CD14-positive monocyte (primary cell): ENCODE data around the gene SNX8. TPM values are rescaled to one million over a fixed set of nuclear protein-coding genes. Genes with fewer than 3 reads are reported as not detected.

Experiments used
- DNase-seq, 3 donors: peaks; one replicate each; pipeline ENCODE4 v3.0.0-alpha.2; 2011 to 2022
- H2AFZ ChIP-seq: 2 replicates; pipeline ENCODE4 v1.6.0; 2012; ENCODE audit warnings: mild to moderate bottlenecking, low read depth, low read length, inconsistent platforms; ENCODE audit not compliant: insufficient read depth, poor library complexity, severe bottlenecking
- H3K27ac ChIP-seq, 2 donors: 1 replicate in 1 of 2; 2 replicates in 1 of 2; pipeline ENCODE4 v1.5.1; 2012 to 2013; ENCODE audit warnings: low read length in 2 of 2, control low read depth in 1 of 2, inconsistent platforms in 1 of 2, low read depth in 1 of 2, mild to moderate bottlenecking in 1 of 2
- H3K27me3 ChIP-seq, 2 donors: one replicate each; pipeline versions ENCODE4 v1.6.0 to v1.6.1; 2011 to 2013; ENCODE audit warnings: low read length in 2 of 2; ENCODE audit not compliant: control insufficient read depth in 2 of 2, insufficient read depth in 2 of 2
- H3K36me3 ChIP-seq, 2 donors: replicated peaks in 1 of 2; 1 replicate in 1 of 2; 2 replicates in 1 of 2; pipeline versions ENCODE4 v1.5.1 to v1.6.1; 2012 to 2013; ENCODE audit warnings: low read length in 2 of 2, control low read depth in 1 of 2, inconsistent platforms in 1 of 2, mild to moderate bottlenecking in 1 of 2; ENCODE audit not compliant: insufficient read depth in 2 of 2, control insufficient read depth in 1 of 2
- H3K4me1 ChIP-seq, 2 donors: 1 replicate in 1 of 2; 2 replicates in 1 of 2; pipeline versions ENCODE4 v1.5.1 to v1.6.1; 2012 to 2013; ENCODE audit warnings: low read length in 2 of 2, control low read depth in 1 of 2, inconsistent platforms in 1 of 2, mild to moderate bottlenecking in 1 of 2, moderate library complexity in 1 of 2; ENCODE audit not compliant: insufficient read depth in 2 of 2, control insufficient read depth in 1 of 2
- H3K4me2 ChIP-seq: replicated peaks from 2 replicates; pipeline ENCODE3; 2012; ENCODE audit warnings: low read length, moderate library complexity, mild to moderate bottlenecking; ENCODE audit not compliant: poor library complexity, severe bottlenecking; ENCODE audit errors: extremely low read depth
- H3K4me3 ChIP-seq, 3 experiments: fragments of 200-600 bp in 1 of 3; sonication (generic) in 1 of 3; replicated peaks in 1 of 3; 1 replicate in 2 of 3; 2 replicates in 1 of 3; pipeline ENCODE4 v1.5.1; 2011 to 2013; ENCODE audit warnings: low read length in 3 of 3, mild to moderate bottlenecking in 3 of 3, control low read depth in 2 of 3, low read depth in 2 of 3, inconsistent platforms in 1 of 3, moderate library complexity in 1 of 3
- H3K79me2 ChIP-seq: 2 replicates; pipeline ENCODE4 v1.6.0; 2012; ENCODE audit warnings: mild to moderate bottlenecking, control low read depth, inconsistent platforms, low read length, moderate library complexity; ENCODE audit not compliant: insufficient read depth
- H3K9ac ChIP-seq: 2 replicates; pipeline ENCODE4 v1.6.0; 2017; ENCODE audit warnings: low read length, mild to moderate bottlenecking; ENCODE audit not compliant: insufficient read depth, poor library complexity, severe bottlenecking
- H3K9me3 ChIP-seq, 2 donors: replicated peaks in 1 of 2; 1 replicate in 1 of 2; 2 replicates in 1 of 2; pipeline versions ENCODE4 v1.5.1 to v1.6.1; 2012 to 2013; ENCODE audit warnings: low read length in 2 of 2, control low read depth in 1 of 2; ENCODE audit not compliant: control insufficient read depth in 1 of 2, insufficient read depth in 1 of 2
- H4K20me1 ChIP-seq: 2 replicates; pipeline ENCODE4 v1.6.0; 2012; ENCODE audit warnings: mild to moderate bottlenecking, low read length, control low read depth, moderate library complexity; ENCODE audit not compliant: insufficient read depth
- H3K27ac Mint-ChIP-seq, 7 donors: one replicate each; pipeline ENCODE4 v1.8.0; 2020; ENCODE audit warnings: mild to moderate bottlenecking in 7 of 7, mixed read lengths in 7 of 7, moderate library complexity in 6 of 7, inconsistent platforms in 2 of 7
- H3K27me3 Mint-ChIP-seq, 3 donors: one replicate each; pipeline ENCODE4 v1.8.0; 2021 to 2022; ENCODE audit warnings: low read depth in 3 of 3, mild to moderate bottlenecking in 3 of 3, mixed read lengths in 3 of 3, moderate library complexity in 3 of 3, inconsistent platforms in 1 of 3
- H3K36me3 Mint-ChIP-seq, 2 donors: one replicate each; pipeline ENCODE4 v1.8.0; 2020; ENCODE audit warnings: mixed read lengths in 2 of 2, inconsistent platforms in 1 of 2, mild to moderate bottlenecking in 1 of 2
- H3K4me1 Mint-ChIP-seq: one replicate; pipeline ENCODE4 v1.8.0; 2020; ENCODE audit warnings: mild to moderate bottlenecking, mixed read lengths
- H3K4me3 Mint-ChIP-seq, 2 donors: one replicate each; pipeline ENCODE4 v1.8.0; 2020; ENCODE audit warnings: mild to moderate bottlenecking in 2 of 2, mixed read lengths in 2 of 2, moderate library complexity in 1 of 2
- H3K9me3 Mint-ChIP-seq, 7 donors: one replicate each; pipeline ENCODE4 v1.8.0; 2020 to 2022; ENCODE audit warnings: mixed read lengths in 7 of 7, mild to moderate bottlenecking in 6 of 7, moderate library complexity in 6 of 7, inconsistent platforms in 2 of 7
- WGBS: methylation state at CpG from one replicate; pipeline ENCODE4 v1.1.5; 2013; ENCODE audit warnings: missing lambda C conversion rate; ENCODE audit not compliant: insufficient coverage; 5-methylcytosine and 5-hydroxymethylcytosine counted together
- intact Hi-C, 2 donors: fragments of 100-400 bp; cut with micrococcal nuclease; formaldehyde crosslinking; loops; one replicate each; pipeline versions ENCODE4 v1.15.0 to v1.15.1; 2023
- polyA plus RNA-seq, 3 donors: library from polyadenylated mRNA; depleted of rRNA in 1 of 3; unstranded in 2 of 3; stranded (reverse) in 1 of 3; fragments of 300-500 nt in 2 of 3; fragments of >200 nt in 1 of 3; fragmentation: Illumina TruSeq in 2 of 3; gene quantifications; 1 replicate in 2 of 3; 2 replicates in 1 of 3; pipeline ENCODE4 v1.2.3, GENCODE V29; 2012 to 2021
- TF ChIP-seq, protein P1 (sequence below): fragments of 200-600 bp; IDR thresholded peaks from one replicate; pipeline ENCODE4 v1.8.0; 2022; ENCODE audit warnings: antibody characterized with exemption, mild to moderate bottlenecking

Gene SNX8
- polyA plus RNA-seq, 3 donors = 15.4 to 43.7 (median 41.9) TPM

DNA sequence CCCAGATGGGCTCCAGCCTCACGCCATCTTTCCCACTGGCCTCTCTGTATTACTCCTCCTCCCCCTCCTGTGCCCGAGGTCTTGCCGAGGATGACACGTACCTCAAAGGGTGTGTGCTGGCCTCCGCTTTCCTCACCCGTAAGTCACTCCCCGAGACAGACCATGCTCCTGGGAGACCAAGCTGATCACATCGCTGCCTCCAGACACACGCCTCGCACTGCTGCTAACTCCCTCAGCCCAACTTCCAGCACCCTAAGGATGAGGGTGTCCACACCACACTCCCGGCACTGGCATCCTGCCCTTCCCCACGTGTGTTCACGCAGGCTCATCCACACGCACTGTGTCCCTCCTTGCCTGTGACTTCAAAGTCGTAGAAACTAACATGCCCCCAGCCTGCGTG, 105.5 kb downstream of the SNX8 start:
- Mint-ChIP-seq H3K36me3 (peaks cover 80 to 92% of the 10 kb centered on the region in 2 donors), H3K4me3 (no peak overlapping the region), H3K4me1 (peaks cover 7% of the 10 kb centered on the region), H3K27me3 (no peaks in the 10 kb centered on the region), H3K27ac (peak overlapping the region in 5 of 7 donors; percentile 0 to 67 (median 29)), H3K9me3 (peaks cover 0 to 7% (median 2%) of the 10 kb centered on the region in 7 donors)
- Histone ChIP-seq H3K4me3 (no peak overlapping the region), H3K27ac (no peak overlapping the region), H3K9me3 (no peaks in the 10 kb centered on the region), H3K9ac (no peak overlapping the region), H2AFZ (no peak overlapping the region), H4K20me1 (peaks cover 3% of the 10 kb centered on the region), H3K27me3 (no peaks in the 10 kb centered on the region), H3K4me1 (peaks cover 0 to 4% of the 10 kb centered on the region in 2 donors), H3K36me3 (peaks cover 57 to 79% of the 10 kb centered on the region in 2 donors), H3K79me2 (no peaks in the 10 kb centered on the region), H3K4me2 (no peak overlapping the region)
- TF ChIP-seq, protein P1, sequence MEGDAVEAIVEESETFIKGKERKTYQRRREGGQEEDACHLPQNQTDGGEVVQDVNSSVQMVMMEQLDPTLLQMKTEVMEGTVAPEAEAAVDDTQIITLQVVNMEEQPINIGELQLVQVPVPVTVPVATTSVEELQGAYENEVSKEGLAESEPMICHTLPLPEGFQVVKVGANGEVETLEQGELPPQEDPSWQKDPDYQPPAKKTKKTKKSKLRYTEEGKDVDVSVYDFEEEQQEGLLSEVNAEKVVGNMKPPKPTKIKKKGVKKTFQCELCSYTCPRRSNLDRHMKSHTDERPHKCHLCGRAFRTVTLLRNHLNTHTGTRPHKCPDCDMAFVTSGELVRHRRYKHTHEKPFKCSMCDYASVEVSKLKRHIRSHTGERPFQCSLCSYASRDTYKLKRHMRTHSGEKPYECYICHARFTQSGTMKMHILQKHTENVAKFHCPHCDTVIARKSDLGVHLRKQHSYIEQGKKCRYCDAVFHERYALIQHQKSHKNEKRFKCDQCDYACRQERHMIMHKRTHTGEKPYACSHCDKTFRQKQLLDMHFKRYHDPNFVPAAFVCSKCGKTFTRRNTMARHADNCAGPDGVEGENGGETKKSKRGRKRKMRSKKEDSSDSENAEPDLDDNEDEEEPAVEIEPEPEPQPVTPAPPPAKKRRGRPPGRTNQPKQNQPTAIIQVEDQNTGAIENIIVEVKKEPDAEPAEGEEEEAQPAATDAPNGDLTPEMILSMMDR = no peak
- intact Hi-C loops = no loop called here
- WGBS = 97% methylated on average over 13 of the region's 16 CpGs
- no peak for DNase-seq

DNA sequence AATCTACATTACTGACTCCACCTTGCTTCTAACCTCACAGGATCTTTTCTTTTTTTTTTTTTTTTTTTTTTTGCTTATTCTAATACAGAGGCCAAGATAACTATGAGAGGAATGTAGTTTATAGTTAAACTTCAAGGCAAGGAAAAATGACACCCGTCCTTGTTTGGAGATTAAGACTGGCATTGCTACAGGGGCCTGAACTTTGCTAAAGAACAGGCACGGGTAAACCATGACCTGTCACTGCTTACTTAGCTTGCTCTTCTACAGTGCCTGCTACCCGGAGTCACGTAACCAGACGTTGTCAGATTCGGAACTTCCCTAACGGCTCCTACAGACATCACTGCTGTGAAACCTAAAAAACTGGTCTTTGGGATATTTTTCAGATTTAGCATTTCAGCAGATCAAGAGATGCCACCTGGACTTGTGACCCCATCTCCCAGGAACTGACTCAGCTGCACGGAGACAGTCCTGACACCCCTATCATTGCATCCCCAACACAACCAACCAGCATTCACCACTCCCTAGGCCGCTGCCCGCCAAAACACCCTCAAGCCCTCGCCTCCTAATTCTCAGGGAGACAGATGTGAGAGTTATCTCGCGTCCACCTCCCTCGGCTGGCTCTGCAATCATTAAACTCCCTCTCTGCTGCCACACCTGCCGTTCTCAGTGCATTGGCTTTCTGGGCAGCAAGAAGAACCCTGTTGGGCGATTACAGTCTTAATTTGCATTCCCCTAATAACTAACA, 109.0 kb downstream of the SNX8 start:
- Mint-ChIP-seq H3K27me3 (peaks cover 0 to 2% (median 0%) of the 10 kb centered on the region in 3 donors), H3K9me3 (no peaks in the 10 kb centered on the region), H3K4me3 (no peak overlapping the region), H3K4me1 (peaks cover 9% of the 10 kb centered on the region), H3K36me3 (peaks cover 67 to 86% of the 10 kb centered on the region in 2 donors), H3K27ac (peak overlapping the region in 5 of 7 donors; percentile 7 to 44 (median 30))
- H4K20me1 ChIP-seq = peaks cover 3% of the 10 kb centered on the region
- H3K36me3 ChIP-seq = peaks cover 37 to 74% of the 10 kb centered on the region in 2 donors
- WGBS = 97% methylated on average over 13 of the region's 16 CpGs
- H2AFZ ChIP-seq = no peak overlapping the region
- H3K9me3 ChIP-seq = no peaks in the 10 kb centered on the region
- intact Hi-C loops = no loop called here
- H3K79me2 ChIP-seq = no peaks in the 10 kb centered on the region
- no peak overlapping the region for H3K4me2 ChIP-seq
- H3K27me3 ChIP-seq = no peaks in the 10 kb centered on the region
- H3K4me3 ChIP-seq = no peak overlapping the region
- H3K27ac ChIP-seq = no peak overlapping the region
- peaks cover 0 to 7% of the 10 kb centered on the region in 2 donors for H3K4me1 ChIP-seq
- DNase-seq = no peak
- TF ChIP-seq, protein P1 = no peak
- no peak overlapping the region for H3K9ac ChIP-seq
